ENCODE measurements around the gene RRP1. TPM values are rescaled to one million over a fixed set of nuclear protein-coding genes. Genes with fewer than 3 reads are reported as not detected.

The RRP1 gene
- total RNA-seq, 1 donor from 2014 or later = 34.5 TPM

DNA sequence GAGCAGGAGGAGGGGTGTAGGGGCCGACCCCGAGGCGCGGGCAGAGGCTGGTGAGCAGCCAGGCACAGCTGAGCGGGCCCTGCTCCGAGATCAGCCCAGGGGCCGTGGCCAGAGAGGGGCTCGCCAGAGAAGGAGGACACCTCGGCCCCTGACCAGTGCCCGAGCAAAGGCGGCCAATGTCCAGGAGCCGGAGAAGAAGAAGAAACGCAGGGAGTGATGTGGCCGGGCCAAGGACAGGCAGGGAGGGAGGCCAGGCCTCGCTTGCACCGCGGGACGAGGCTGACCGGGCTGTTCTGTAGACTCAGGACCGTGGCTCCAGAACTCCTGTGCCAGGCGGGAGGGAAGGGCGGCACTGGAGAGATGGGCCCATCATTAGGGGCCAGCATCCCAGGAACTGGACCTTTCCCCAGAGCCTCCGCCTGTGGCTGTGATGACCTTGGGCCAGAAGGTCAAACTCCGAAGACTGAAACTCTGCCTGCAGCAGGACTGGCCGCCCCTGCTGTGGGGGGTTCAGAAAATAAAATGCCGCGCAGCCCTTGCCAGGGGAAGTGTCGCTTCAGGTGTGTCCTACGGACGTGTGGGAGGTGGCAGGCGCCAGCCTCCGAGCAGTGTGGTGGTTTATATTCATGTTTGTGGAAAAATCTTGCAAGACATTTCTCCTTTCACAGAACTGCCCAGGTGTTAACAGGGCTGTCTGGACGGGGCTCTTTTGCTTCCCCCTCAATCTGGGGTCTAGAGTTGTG lies 14.4 kb downstream of the RRP1 start:
- DNase-seq (ENCODE audit: low read depth) (no peak), FAIRE-seq (no peak)
- Histone ChIP-seq H3K36me3 (ENCODE audit: control insufficient read depth, insufficient read depth, low read length) (peaks cover 35% of the 10 kb centered on the region), H3K27me3 (ENCODE audit: control insufficient read depth, insufficient read depth, low read length) (no peaks in the 10 kb centered on the region), H3K4me3 (ENCODE audit: low read depth, low read length) (no peak overlapping the region)
- TF ChIP-seq, protein P1, sequence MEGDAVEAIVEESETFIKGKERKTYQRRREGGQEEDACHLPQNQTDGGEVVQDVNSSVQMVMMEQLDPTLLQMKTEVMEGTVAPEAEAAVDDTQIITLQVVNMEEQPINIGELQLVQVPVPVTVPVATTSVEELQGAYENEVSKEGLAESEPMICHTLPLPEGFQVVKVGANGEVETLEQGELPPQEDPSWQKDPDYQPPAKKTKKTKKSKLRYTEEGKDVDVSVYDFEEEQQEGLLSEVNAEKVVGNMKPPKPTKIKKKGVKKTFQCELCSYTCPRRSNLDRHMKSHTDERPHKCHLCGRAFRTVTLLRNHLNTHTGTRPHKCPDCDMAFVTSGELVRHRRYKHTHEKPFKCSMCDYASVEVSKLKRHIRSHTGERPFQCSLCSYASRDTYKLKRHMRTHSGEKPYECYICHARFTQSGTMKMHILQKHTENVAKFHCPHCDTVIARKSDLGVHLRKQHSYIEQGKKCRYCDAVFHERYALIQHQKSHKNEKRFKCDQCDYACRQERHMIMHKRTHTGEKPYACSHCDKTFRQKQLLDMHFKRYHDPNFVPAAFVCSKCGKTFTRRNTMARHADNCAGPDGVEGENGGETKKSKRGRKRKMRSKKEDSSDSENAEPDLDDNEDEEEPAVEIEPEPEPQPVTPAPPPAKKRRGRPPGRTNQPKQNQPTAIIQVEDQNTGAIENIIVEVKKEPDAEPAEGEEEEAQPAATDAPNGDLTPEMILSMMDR (IDR thresholded peaks at IDR 0.05; ENCODE audit: insufficient read depth, low read length, severe bottlenecking) = no peak

DNA sequence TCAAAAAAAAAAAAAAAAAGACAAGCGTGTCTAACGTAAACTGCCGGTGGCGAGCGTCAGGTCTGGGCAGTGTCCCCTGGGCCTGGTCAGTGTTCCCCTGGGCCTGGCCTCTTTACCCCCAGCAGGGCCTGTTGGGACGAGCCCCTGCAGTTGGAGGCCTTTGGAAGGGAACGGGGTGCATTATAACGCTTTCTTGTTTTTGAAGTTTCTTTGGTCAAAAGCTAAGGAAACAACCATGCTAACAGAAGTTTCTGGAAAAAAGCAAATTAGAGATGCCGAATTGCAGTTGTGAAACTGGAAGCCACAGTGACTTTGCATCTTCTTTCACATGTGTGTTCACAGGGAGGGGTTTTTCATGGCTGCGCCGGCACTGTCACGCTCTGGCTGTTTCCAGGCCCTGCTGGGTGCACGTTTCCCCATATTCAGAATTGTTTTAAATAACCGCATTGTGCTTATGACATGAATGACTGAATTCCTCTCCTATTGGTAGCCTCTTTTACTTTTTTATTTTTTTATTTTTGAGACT lies 16.0 kb downstream of the RRP1 start:
- Histone ChIP-seq H3K36me3 (ENCODE audit: control insufficient read depth, insufficient read depth, low read length) (peaks cover 26% of the 10 kb centered on the region), H3K4me3 (ENCODE audit: low read depth, low read length) (no peak overlapping the region), H3K27me3 (ENCODE audit: control insufficient read depth, insufficient read depth, low read length) (no peaks in the 10 kb centered on the region)
- FAIRE-seq (no peak), DNase-seq (ENCODE audit: low read depth) (no peak)
- TF ChIP-seq, protein P1 (IDR thresholded peaks at IDR 0.05; ENCODE audit: insufficient read depth, low read length, severe bottlenecking) = no peak

DNA sequence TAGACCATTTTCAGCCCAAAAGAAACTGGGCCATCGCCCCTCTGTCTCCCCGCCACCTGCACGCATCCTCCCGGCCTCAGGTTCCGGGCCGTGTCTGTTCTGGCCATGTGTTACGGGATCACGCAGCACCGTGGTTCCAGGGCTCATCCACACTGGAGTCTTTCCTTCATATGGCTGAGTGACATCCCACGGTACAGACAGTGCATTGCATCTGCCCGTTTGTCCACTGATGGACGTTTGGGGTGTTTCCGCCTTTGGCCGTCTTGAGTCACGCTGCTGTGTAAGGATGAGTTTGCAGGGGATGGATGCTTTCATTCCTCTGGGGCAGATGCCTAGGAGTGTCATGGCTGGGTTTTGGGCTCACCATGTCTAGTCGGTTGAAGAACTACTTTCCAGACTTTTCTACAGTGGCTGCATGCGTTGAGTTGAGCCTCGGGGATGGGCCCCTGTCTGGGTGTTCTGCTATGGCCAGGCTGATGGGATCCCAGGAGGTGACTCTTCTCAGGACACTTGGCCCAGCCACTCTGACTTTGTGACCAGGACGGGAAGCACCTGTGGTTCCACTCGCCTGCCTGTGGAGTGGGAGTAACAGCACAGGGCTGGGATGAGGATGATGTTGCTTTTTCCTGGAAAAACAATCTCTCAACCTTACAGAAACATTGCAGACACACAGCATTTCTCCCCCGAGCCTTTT lies 16.8 kb downstream of the RRP1 start:
- H3K27me3 ChIP-seq (ENCODE audit: control insufficient read depth, insufficient read depth, low read length) = no peaks in the 10 kb centered on the region
- DNase-seq (ENCODE audit: low read depth) = no peak
- TF ChIP-seq, protein P1 (IDR thresholded peaks at IDR 0.05; ENCODE audit: insufficient read depth, low read length, severe bottlenecking) = no peak
- H3K36me3 ChIP-seq (ENCODE audit: control insufficient read depth, insufficient read depth, low read length) = peaks cover 18% of the 10 kb centered on the region
- no peak overlapping the region for H3K4me3 ChIP-seq (ENCODE audit: low read depth, low read length)
- peak; percentile 47 for FAIRE-seq

DNA sequence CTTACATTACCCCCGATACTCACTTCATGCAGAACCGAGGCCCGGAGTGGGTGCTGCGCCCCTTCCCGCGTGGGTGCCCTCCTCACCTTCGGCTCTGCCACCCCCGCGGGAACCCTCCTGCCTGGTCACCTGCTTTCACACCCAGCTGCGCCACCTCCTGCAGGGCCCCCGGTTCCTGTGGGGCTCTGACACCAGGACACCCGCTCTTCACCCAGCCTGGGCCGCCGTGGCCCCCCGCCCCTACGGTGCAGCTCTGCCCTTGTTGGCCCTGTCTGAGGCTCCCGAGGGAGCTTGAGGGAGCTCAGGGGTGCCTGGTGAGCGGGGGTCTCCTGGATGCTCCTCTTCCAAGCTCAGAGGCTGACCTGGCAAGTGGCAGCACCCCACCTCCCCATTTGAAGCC lies 19.0 kb downstream of the RRP1 start:
- FAIRE-seq (no peak), DNase-seq (ENCODE audit: low read depth) (no peak)
- Histone ChIP-seq H3K36me3 (ENCODE audit: control insufficient read depth, insufficient read depth, low read length) (peaks cover 5% of the 10 kb centered on the region), H3K4me3 (ENCODE audit: low read depth, low read length) (no peak overlapping the region), H3K27me3 (ENCODE audit: control insufficient read depth, insufficient read depth, low read length) (no peaks in the 10 kb centered on the region)
- TF ChIP-seq, protein P1 (IDR thresholded peaks at IDR 0.05; ENCODE audit: insufficient read depth, low read length, severe bottlenecking) = no peak

DNA sequence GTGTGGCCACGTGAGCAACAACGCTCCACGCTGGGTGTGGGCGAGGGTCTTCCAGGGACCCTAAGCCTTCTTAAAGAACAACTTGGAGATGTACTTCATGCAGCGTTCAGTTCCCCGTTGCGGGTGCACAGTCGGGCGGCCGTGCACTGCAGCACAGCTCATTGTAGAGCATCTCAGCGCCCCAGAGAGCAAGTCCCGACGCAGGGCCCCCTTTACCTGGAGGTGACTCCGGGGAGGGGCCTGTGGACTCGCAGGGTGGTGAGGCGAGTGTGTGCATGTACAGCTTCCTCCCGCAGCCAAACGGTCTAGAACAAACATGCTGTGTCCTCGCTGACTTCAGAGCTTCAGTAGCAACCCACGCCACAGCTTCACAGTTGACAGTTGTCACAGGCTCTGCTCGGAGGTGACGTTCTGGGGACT lies 19.5 kb downstream of the RRP1 start:
- DNase-seq (ENCODE audit: low read depth) = peak; percentile 58
- FAIRE-seq = no peak

More for the DNA sequence above, 19.5 kb downstream of the RRP1 start:
- Histone ChIP-seq H3K27me3 (ENCODE audit: control insufficient read depth, insufficient read depth, low read length) (no peaks in the 10 kb centered on the region), H3K4me3 (ENCODE audit: low read depth, low read length) (no peak overlapping the region), H3K36me3 (ENCODE audit: control insufficient read depth, insufficient read depth, low read length) (peaks cover 4% of the 10 kb centered on the region)
- TF ChIP-seq, protein P1 (IDR thresholded peaks at IDR 0.05; ENCODE audit: insufficient read depth, low read length, severe bottlenecking) = no peak

Data from bronchial epithelial cell (primary cell).